Endodermal cell (in vitro differentiated cells): Measurements from ENCODE around the gene ROBO1. TPM values are rescaled to one million over a fixed set of nuclear protein-coding genes. Genes with fewer than 3 reads are reported as not detected.

Experiments
- DNase-seq: peaks from one replicate; pipeline ENCODE4 v3.0.0-alpha.2; 2017
- H3K27ac ChIP-seq: 2 replicates; pipeline ENCODE4 v1.5.1; 2013; ENCODE audit warnings: mild to moderate bottlenecking, low read depth, low read length, moderate library complexity
- H3K27me3 ChIP-seq: 2 replicates; pipeline ENCODE4 v1.6.1; 2013; ENCODE audit warnings: mild to moderate bottlenecking, low read length, moderate library complexity; ENCODE audit not compliant: insufficient read depth, control insufficient read depth, poor library complexity, severe bottlenecking
- H3K36me3 ChIP-seq: 2 replicates; pipeline ENCODE4 v1.7.0; 2013; ENCODE audit warnings: mild to moderate bottlenecking, low read length, moderate library complexity; ENCODE audit not compliant: control insufficient read depth, insufficient read depth
- H3K4me1 ChIP-seq: one replicate; pipeline ENCODE4 v1.7.0; 2013; ENCODE audit warnings: low read length; ENCODE audit not compliant: control insufficient read depth, insufficient read depth
- H3K4me3 ChIP-seq: 2 replicates; pipeline ENCODE4 v1.5.1; 2013; ENCODE audit warnings: mild to moderate bottlenecking, low read length, moderate library complexity
- H3K9ac ChIP-seq: 2 replicates; pipeline ENCODE4 v1.6.1; 2013; ENCODE audit warnings: mild to moderate bottlenecking, low read length, moderate library complexity; ENCODE audit not compliant: poor library complexity, severe bottlenecking; ENCODE audit errors: extremely low read depth
- H3K9me3 ChIP-seq: 2 replicates; pipeline ENCODE4 v1.6.1; 2013; ENCODE audit warnings: mild to moderate bottlenecking, low read length, moderate library complexity; ENCODE audit not compliant: control insufficient read depth
- H3K27ac Mint-ChIP-seq: 2 replicates; pipeline ENCODE4 v1.8.0; 2020; ENCODE audit warnings: mixed read lengths
- H3K27me3 Mint-ChIP-seq: 2 replicates; pipeline ENCODE4 v1.8.0; 2021; ENCODE audit warnings: mild to moderate bottlenecking, mixed read lengths; ENCODE audit not compliant: insufficient read depth
- H3K36me3 Mint-ChIP-seq: 2 replicates; pipeline ENCODE4 v1.8.0; 2020; ENCODE audit warnings: low read depth, mixed read lengths
- H3K4me1 Mint-ChIP-seq: 2 replicates; pipeline ENCODE4 v1.8.0; 2020; ENCODE audit warnings: mixed read lengths
- H3K4me3 Mint-ChIP-seq: 2 replicates; pipeline ENCODE4 v1.8.0; 2020; ENCODE audit warnings: mild to moderate bottlenecking, moderate library complexity, mixed read lengths
- H3K9me3 Mint-ChIP-seq: 2 replicates; pipeline ENCODE4 v1.8.0; 2020; ENCODE audit warnings: mild to moderate bottlenecking, mixed read lengths
- CTCF ChIP-seq: fragments of 200-600 bp; sonication (generic); conservative IDR thresholded peaks from 2 replicates; pipeline ENCODE4 v1.5.0; 2021; ENCODE audit warnings: antibody characterized with exemption, mild to moderate bottlenecking
- WGBS, 2 experiments: methylation state at CpG; one replicate each; pipeline versions ENCODE4 v1.1.5 to v1.1.7; 2013; ENCODE audit warnings: missing lambda C conversion rate in 2 of 2, mixed read lengths in 1 of 2; ENCODE audit not compliant: insufficient coverage in 1 of 2, insufficient read length in 1 of 2; 5-methylcytosine and 5-hydroxymethylcytosine counted together
- total RNA-seq, 2 donors: library from RNA; stranded (reverse); fragmentation: NEBNext Ultra II Directional in 1 of 2; extraction: Animal tissue kit (Norgen Biotek cat#: 25700) in 1 of 2; gene quantifications; 2 replicates in 1 of 2; 3 replicates in 1 of 2; pipeline ENCODE4 v1.2.1, GENCODE V29; 2021

ROBO1 gene
- total RNA-seq, 2 donors from 2014 or later = 74.8 to 75.9 TPM

GRCh38 chr3:78856164-78856563 lies 911.6 kb downstream of the ROBO1 start:
- no peaks in the 10 kb centered on the region for H3K9me3 Mint-ChIP-seq
- 100% methylated on average over 2 of the region's 2 CpGs; no CpG with 5 or more reads in 1 of the 2 experiments for WGBS, 2 experiments
- Histone ChIP-seq H3K4me3 (no peak overlapping the region), H3K9ac (no peak overlapping the region), H3K27me3 (no peaks in the 10 kb centered on the region), H3K4me1 (no peaks in the 10 kb centered on the region), H3K27ac (no peak overlapping the region), H3K36me3 (no peaks in the 10 kb centered on the region), H3K9me3 (no peaks in the 10 kb centered on the region)
- H3K4me1 Mint-ChIP-seq = peaks cover 10% of the 10 kb centered on the region
- no peak overlapping the region for H3K4me3 Mint-ChIP-seq
- no peaks in the 10 kb centered on the region for H3K36me3 Mint-ChIP-seq
- TF ChIP-seq CTCF = no peak
- H3K27me3 Mint-ChIP-seq = no peaks in the 10 kb centered on the region
- no peak for DNase-seq
- H3K27ac Mint-ChIP-seq = peak overlapping the region; percentile 52

- H3K4me1 ChIP-seq = no peaks in the 10 kb centered on the region
- no peaks in the 10 kb centered on the region for H3K36me3 ChIP-seq
- WGBS, 2 experiments = 93 to 94% methylated on average over 4 of the region's 5 CpGs
- H3K4me3 Mint-ChIP-seq = no peak overlapping the region
- no peaks in the 10 kb centered on the region for H3K9me3 Mint-ChIP-seq
- H3K27ac ChIP-seq = no peak overlapping the region
- H3K27me3 ChIP-seq = no peaks in the 10 kb centered on the region
- no peak for TF ChIP-seq CTCF
- no peak for DNase-seq
- H3K4me1 Mint-ChIP-seq = peaks cover 10% of the 10 kb centered on the region
- no peak overlapping the region for H3K9ac ChIP-seq
- no peak overlapping the region for H3K27ac Mint-ChIP-seq
- no peak overlapping the region for H3K4me3 ChIP-seq
- no peaks in the 10 kb centered on the region for H3K36me3 Mint-ChIP-seq
- no peaks in the 10 kb centered on the region for H3K27me3 Mint-ChIP-seq
- H3K9me3 ChIP-seq = no peaks in the 10 kb centered on the region
Measured at GRCh38 chr3:78855190-78855589, 912.6 kb downstream of the ROBO1 start.

GRCh38 chr3:78848392-78849288 lies 919.2 kb downstream of the ROBO1 start:
- no peak for DNase-seq
- TF ChIP-seq CTCF = no peak
- H3K9me3 ChIP-seq = no peaks in the 10 kb centered on the region
- no peak overlapping the region for H3K9ac ChIP-seq
- H3K4me3 ChIP-seq = no peak overlapping the region
- H3K4me3 Mint-ChIP-seq = no peak overlapping the region
- H3K36me3 ChIP-seq = no peaks in the 10 kb centered on the region
- 89 to 98% methylated on average over 5 to 6 of the region's 7 CpGs for WGBS, 2 experiments
- no peaks in the 10 kb centered on the region for H3K27me3 Mint-ChIP-seq
- peaks cover 3% of the 10 kb centered on the region for H3K4me1 ChIP-seq
- no peak overlapping the region for H3K27ac ChIP-seq
- H3K4me1 Mint-ChIP-seq = peaks cover 11% of the 10 kb centered on the region
- no peaks in the 10 kb centered on the region for H3K27me3 ChIP-seq
- no peak overlapping the region for H3K27ac Mint-ChIP-seq
- no peaks in the 10 kb centered on the region for H3K9me3 Mint-ChIP-seq
- H3K36me3 Mint-ChIP-seq = no peaks in the 10 kb centered on the region
